NCI-H1105 treated with DMSO at 0.1 percent for 48 hours (cell line): Measurements from ENCODE around the gene CXCL16.

Source experiments
- DNase-seq: peaks from one replicate; lab custom pipeline; 2025; lab: John Stamatoyannopoulos, UW

The CXCL16 gene

DNA sequence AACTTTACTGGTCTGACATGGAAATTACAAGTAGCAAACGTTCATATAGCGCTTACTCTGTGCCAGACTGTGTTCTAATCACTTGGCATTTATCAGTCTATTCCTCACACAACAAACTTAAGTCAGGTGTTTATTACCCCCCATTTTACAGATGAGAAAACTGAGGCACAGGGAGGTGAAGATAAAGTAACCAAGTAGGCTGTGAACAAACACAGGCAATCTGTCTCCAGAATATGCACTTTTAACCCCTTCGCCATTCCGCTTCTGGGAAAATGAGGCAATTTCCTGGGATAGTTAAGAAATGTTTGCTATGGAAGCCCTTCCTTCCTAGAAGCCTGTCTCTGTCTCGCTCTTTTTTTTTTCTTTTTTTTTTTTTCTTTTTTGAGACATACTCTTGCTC is 12.2 kb upstream of the CXCL16 start:
- DNase-seq, result no peak

DNA sequence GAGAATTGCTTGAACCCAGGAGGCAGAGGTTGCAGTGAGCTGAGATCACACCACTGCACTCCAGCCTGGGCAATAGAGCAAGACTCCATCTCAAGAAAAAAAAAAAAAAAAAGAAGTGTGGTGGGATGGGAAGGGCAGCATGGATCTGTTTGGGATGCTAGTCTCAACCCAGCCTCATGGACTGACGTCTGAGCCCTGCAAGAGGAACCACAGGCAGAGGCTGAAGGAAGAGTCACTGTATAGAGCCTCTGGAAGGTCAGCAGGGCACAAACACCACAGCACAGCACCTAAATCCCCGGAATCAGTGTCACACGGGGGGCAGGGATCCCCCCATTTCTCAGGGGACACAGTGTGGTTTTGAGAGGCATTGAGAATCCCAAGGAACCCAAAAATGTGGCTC is 10.9 kb upstream of the CXCL16 start:
- no peak for DNase-seq

DNA sequence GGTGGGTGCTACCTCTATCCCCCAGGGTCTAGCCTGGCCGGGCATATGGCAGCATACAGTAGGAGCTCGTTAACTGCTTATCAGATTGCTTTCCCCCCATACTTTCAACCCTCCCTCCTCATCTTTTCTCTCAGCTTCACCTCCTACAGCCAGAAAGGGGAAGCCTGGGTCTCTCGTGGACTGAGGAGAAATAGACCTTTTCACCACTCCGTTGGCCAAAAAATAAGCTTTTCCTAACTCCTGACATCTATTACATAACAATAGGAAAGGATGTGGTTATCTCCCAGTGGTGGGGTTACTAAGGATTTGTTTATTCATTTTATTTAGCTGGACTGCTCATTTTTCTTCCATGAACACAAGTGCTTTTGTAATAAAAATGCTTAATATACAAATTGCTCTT is 9.0 kb upstream of the CXCL16 start:
- no peak for DNase-seq

DNA sequence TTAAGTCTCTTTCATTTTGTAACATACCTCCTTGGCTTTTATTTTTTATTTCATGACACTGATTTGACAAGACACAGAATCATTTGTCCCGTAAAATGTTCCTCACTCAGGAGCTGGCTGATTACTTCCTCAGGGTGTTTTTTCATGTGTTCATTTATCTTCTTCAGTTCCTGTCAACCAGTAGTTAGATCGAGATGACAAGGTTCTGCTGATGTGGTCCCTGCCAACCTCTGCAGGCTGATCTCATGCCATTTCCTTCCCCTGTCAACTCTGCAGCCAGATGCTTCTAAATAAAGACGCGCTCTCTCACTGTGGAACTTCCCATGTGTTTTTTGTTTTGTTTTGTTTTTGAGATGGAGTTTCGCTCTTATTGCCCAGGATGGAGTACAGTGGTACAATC is 8.1 kb upstream of the CXCL16 start:
- DNase-seq, result no peak

DNA sequence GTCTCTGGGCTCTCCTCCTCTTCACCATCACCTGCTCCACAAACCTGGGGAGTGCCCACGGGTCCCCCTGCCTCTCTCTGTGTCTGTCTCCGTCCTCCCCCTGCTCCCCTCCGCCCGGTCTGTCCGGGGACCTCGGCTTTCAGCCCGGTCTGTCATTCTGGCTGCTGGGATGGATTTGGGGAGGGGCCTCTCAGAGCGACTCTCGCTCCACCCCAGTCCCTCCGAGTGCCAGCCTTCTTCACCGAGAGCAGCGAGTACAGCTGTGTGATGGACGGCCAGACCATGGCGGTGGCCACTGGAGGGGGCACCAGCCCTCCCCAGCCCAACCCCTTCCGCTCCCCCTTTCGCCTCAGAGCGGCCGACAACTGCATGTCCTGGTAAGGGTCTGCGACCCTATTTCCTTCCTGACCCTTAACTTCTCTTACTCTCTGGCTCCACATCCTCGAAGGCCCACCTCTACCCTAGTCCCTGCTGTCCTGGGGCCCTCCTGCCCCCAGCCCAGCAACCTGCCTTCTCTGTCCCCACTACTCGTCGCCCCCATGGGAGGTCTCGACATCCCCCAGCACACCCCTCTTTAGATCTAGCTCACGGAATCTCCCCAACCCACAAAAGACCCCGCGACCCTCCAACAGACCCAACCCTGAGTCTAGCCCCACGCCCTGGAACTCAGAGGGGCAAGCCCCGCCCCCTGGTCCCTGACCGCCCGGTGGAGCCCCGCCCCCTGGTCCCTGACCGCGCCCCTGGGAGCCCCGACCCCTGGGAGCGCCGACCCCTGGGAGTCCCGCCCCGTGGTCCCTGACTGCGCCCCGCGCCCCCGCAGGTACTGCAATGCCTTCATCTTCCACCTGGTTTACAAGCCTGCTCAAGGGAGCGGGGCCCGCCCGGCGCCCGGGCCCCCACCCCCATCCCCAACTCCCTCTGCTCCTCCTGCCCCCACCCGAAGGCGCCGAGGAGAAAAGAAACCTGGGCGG is 5.6 kb upstream of the CXCL16 start:
- DNase-seq, result no peak

DNA sequence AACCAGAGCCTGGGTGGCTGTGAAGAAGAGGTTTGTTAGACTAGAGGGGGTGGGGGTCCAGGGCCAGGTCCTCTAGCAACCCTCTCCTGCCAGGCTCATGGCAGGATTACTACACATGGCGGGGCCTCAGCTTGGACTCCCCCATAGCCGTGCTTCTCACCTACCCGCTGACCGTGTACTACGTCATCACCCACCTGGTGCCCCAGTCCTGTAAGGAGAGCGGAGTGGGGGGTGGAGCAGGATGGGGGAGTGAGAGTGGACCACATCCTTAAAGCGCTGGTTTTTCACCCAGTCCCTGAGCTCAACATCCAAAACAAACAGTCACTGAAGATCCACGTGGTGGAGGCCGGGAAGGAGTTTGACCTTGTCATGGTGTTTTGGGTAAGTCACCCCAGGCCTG is 4.2 kb upstream of the CXCL16 start:
- no peak for DNase-seq

DNA sequence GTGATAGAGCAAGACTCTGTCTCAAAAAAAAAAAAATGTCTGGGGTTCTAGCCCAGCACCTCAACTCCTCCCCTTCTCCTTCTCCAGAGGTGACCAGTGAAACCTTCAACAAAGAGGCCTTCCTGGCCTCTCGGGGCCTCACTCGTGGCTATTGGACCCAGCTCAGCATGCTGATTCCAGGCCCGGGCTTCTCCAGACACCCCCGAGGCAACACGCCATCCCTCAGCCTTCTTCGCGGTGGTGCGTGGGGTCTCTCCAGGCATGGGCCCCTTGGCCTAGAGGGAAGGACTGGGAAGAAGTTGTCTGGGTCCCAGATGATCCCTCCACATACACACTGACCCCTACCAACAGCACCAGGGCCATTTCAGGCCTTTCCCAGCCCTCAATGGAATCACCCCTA is 3.5 kb upstream of the CXCL16 start:
- DNase-seq, result no peak

DNA sequence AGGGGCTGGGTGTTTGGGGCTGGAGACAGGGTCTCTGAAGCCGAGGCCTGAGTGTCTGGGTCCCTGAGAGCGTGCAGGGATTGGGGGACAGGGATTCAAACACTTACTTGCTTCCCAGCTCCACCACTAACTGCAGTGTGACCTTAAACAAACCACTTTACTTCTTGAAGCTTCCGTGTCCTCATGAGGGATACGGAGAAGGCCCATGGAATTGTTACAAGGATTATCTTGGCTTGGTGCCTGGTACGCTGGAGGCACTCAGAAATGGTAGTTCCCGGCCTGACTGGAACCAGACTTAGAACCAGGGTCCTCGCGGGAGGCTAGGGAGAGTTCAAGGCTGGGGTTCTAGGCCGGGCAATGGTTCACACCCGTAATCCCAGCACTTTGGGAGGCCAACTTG is 2.9 kb upstream of the CXCL16 start:
- no peak for DNase-seq

DNA sequence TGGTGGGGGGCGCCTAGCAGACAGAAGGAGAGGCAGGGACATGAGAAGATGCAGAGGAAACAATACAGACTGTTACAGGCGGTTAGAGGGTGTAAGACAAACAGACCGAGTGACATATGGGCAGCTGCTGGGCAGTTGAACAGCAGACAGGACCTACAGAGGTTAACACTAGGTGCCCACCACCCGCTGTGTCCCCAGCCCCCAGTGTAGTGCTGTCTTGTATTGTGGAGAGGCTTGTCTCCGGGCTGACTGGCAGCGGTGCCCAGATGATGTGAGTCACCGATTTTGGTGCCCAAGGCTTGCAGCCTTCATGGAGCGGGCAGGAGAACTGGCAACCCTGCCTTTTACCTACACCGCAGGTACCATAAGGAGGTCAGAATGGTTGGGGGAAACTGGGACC is 2.4 kb upstream of the CXCL16 start:
- DNase-seq, result no peak

DNA sequence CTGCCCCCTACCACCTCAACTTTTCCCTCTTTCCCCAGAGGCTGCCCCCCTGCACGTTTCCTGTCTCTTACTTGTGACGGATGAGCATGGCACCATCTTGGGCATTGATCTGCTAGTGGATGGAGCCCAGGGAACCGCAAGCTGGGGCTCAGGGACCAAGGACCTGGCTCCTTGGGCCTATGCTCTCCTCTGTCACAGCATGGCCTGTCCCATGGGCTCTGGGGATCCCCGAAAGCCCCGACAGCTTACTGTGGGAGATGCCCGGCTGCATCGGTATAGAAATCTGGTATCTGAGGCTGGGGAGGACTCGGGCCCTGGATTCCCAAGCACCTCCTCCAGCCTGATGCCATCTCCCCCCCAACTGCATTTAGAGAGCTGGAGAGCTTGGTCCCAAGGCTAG is 1.8 kb upstream of the CXCL16 start:
- no peak for DNase-seq

DNA sequence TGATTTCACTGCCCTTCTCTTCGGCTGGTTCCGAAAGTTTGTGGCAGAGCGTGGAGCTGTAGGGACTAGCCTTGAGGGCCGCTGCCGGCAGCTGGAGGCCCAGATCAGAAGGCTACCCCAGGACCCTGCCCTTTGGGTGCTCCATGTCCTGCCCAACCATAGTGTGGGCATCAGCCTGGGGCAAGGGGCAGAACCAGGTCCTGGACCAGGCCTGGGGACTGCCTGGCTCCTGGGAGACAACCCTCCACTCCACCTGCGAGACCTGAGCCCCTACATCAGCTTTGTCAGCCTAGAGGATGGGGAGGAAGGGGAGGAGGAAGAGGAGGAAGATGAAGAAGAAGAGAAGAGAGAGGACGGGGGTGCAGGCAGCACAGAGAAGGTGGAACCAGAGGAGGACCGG is 856 bp upstream of the CXCL16 start:
- no peak for DNase-seq

DNA sequence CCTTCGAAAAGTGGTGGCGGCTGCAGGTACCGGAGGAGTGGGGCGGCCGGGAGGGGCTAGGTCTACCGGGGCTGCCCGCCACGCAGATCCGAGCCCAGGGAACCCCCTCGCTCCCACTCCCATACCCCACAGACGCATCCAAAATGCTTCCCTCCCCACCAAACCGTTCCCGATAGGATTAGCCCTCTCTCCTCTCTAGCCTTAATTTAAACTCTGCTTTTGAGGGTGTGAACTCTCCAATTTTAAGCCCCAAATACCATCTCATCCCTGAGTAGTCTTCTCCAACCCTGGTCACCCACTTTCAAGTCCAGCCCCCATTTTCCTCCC is 260 bp upstream of the CXCL16 start:
- no peak for DNase-seq

DNA sequence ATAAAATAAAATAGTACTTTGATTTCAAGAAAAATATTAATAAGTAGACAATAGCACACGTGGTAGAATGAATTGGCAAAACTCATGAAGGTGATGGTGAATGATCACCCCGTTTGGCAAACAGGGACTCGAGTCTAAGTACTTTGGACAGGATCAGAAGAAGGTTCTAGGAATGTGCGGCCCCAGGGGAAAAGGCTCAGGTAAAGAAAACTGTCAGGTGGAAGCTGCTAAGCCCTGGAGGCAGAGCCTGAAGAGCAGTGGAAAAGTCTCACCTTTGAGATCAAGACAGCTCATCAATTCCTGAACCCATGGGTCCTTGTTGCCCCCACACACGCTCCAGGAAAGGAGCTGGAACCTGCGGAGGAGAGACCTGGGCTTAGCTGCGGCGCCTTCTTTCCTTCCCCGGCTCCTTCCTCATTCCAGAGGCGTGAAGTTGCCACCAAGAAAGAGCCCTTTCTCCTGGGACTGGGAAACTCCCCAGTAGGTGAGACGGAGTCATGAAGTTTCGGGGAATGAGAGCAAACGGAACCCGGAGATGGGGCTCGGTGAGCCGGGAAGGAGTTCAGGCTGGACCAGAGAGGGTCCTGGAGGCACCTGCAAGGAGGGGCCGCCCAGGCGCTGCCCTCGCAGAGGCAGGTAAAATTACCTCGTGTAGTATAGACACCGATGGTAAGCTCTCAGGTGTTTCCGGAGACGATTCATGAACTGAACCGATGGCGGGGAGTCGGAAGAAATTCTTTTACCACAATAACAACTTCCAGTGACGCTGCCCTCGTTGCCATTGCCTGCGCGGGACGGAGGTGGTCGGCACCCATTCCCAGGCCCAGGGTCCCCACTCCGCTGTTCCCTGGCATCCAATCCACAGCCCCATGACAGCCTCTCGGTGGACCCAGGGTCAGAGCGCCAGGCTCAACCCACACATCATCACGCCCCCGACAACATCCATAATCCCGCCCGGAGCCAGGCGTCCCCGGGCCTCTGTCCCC is 1.3 kb downstream of the CXCL16 start:
- DNase-seq, result no peak

DNA sequence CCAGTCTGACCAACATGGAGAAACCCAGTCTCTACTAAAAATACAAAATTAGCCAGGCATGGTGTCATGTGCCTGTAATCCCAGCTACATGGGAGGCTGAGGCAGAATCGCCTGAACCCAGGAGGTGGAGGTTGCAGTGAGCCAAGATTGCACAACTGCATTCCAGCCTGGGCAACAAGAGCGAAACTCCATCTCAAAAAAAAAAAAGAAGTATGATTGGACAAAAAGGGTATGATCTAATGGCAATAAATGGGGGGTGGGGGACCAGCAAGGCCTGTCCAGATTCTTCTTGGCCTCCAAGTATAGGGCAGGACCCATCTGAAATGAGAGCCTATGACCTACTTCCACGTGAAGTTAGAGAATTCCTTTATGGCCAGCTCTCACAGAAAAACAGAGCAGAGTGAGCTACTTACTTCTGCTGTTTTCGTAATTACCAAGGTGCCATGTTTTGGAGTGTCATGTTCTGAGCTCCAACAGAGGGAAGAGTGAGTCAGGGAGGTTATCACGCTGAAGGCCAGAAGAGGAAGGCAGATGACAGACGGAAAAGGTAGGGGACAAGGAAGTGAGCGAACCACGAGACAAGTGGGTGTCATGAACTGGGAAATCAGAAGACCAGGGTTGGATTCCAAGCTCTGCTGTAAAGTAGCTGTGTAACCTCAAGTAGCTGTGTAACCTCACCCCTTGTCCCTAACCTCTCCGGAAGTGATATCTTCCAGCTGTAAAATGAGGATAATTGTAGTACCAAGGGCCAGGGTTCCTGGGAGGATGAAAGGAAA is 3.7 kb downstream of the CXCL16 start:
- DNase-seq, result no peak

DNA sequence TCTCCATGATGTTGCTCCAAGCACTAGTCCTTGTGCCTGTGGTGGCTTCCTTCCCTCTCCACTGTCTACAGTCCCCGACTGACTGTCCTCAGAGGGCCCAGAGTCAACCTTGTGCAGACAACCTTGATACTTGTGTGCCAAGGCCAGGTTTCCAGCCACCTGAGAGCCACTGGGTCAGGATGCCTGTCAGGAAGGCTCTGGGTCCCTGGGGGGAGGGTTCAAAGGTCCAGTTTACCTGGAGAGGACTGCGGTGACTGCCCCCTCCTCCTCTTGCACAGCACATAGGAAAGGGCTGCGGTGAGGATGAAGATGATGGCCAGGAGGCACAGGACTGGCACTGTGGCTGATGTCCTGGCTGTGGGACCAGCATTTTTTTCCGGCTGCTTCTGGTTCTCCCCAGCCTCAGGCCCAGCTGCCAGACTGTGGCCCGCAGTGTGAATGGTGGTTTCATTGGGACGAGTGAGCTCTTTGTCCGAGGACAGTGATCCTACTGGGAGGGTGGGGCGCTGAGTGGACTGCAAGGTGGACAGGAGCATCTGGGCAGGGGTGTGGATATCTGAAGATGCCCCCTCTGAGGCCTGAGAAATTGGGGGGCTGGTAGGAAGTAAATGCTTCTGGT is 4.8 kb downstream of the CXCL16 start:
- no peak for DNase-seq

DNA sequence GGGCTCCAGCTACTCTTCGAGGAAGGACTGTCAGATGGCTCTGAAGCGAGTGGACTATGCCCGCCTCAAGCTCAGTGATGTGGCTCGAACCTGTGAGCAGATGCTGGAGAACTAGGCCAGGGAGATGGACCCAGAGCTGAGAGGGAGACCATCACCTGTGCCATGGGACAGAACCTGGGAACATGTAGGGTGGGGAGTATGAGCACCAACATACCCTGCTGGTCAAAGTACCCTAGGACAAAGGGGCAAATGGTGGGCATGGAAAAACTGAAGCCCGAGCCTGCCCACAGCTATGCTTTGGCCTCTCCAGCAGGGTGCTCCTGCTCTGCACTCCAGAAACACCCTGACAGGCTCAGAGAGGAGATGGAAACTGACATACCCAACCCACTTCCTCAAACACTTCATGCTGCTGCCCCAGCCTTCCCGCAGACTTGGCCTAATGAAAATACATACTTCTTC is 6.6 kb downstream of the CXCL16 start:
- DNase-seq, result no peak

DNA sequence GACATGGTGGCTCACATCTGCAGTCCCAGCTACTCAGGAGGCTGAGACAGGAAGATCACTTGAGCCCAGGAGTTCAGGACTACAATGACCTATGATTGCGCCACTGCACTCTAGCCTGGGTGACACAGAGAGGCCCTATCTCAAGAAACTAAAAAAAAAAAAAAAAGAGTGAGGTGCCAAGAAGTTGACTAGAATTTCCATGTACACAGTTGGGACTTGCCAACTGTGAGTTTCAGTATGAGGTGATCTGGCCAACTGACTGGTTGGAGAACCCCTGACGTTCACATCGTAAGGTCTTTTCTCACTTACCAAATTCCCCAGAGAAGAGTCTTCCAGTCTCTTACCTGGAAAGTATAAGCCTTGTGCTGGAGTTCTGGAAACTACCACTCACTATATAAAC is 11.6 kb downstream of the CXCL16 start:
- no peak for DNase-seq

DNA sequence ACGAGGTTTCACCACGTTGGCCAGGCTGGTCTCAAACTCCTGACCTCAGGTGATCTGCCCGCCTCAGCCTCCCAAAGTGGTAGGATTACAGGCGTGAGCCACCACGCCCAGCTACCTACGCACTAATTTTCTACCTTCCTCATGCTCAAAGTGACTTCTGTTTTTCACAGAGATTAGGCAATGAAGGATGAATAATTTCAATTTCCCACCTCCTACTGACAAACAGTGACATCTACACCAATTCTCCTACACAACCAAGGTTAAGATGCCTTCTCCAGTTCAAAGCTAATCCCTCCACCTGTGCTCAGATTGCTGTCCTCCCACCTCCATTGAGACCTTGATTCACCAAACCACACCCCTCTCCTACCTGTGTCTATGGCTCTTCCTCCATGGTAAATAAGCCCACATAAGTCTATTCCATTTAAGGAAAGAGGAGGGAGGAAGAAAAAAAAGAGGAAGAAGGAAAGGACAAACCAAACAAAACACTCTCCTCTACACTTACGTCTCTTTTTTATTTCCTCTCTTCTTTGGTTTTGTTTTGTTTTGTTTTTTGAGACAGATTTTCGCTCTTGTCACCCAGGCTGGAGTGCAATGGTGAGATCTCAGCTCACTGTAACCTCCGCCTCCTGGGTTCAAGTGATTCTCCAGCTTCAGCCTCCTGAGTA is 13.9 kb downstream of the CXCL16 start:
- DNase-seq, result no peak

DNA sequence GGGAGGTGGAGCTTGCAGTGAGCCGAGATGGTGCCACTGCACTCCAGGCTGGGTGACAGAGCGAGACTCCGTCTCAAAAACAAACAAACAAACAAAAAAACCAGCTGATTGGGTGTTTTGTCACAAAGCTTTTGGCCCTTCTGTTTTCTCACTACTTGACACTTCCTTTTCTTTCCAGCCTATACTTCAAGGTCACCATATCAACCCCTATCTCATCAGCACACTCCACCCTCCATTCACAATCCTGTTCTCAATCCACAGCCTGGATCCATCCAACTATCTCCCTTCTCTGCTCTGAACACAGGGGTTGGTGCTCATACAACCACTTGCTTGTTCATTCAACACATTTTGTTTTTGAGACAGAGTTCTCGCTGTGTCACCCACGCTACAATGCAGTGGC is 15.1 kb downstream of the CXCL16 start:
- DNase-seq, result no peak

DNA sequence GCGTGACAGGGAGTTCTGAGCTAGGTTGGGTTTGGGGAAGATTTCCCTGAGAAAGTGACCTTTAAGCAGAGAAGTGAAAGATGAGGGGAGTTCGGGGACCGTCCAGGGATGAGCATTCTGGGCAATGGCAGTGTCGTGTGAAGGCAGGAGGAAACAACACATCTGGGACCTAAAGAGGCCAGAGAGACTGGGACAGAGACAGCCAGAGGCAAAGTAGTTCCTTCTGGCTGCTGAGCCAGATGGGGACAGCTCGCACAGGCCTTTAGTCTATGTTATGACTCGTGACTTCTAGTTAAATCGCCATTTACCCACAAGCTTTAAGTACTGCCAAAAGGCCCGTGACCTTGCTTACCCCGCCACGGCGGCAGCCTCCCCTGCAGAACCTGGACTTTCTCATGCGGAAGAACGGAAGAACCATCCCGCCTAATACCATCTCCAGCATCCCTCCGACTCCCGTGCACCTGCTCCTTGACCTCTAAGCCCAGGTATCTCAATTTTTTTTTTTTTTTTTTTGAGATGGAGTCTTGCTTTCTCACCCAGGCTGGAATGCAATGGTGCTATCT is 17.0 kb downstream of the CXCL16 start:
- no peak for DNase-seq
